Glomerular endothelial cell (primary cell): ENCODE results near the gene SOS2. TPM values are rescaled to one million over a fixed set of nuclear protein-coding genes. Genes with fewer than 3 reads are reported as not detected.

Experiments
- total RNA-seq: library from RNA; depleted of rRNA; stranded (reverse); fragments of >200 nt; gene quantifications from 2 replicates; pipeline ENCODE4 v1.2.3, GENCODE V29; 2015

SOS2 gene
- total RNA-seq, 1 donor from 2014 or later, result 25.1 TPM

Other genes with a start within 250 kb of the SOS2 start
- gene VCPKMT, start 115.0 kb downstream of the SOS2 start, total RNA-seq, result 3.0 and 3.6 TPM in 2 replicates
- 3.0 and 8.9 TPM in 2 replicates for gene L2HGDH, start 80.7 kb upstream of the SOS2 start, total RNA-seq
- 9.6 and 16.0 TPM in 2 replicates for gene DMAC2L, start 80.7 kb upstream of the SOS2 start, total RNA-seq
- 15.8 and 24.3 TPM in 2 replicates for gene CDKL1, start 165.3 kb upstream of the SOS2 start, total RNA-seq